Osteocyte (in vitro differentiated cells): ENCODE data around the gene UNK. TPM values are rescaled to one million over a fixed set of nuclear protein-coding genes. Genes with fewer than 3 reads are reported as not detected.

Experiments used
- DNase-seq: peaks from one replicate; pipeline ENCODE4 v3.0.0; 2021; ENCODE audit warnings: mixed read lengths; ENCODE audit not compliant: unreplicated experiment; ENCODE audit errors: extremely low spot score
- H3K27ac Mint-ChIP-seq: one replicate; pipeline ENCODE4 v1.8.0; 2021; ENCODE audit warnings: mild to moderate bottlenecking, mixed read lengths; ENCODE audit not compliant: unreplicated experiment
- H3K27me3 Mint-ChIP-seq: one replicate; pipeline ENCODE4 v1.8.0; 2021; ENCODE audit warnings: mixed read lengths; ENCODE audit not compliant: unreplicated experiment
- H3K36me3 Mint-ChIP-seq: one replicate; pipeline ENCODE4 v1.8.0; 2021; ENCODE audit warnings: mixed read lengths; ENCODE audit not compliant: unreplicated experiment
- H3K4me1 Mint-ChIP-seq: one replicate; pipeline ENCODE4 v1.8.0; 2021; ENCODE audit warnings: mixed read lengths; ENCODE audit not compliant: unreplicated experiment
- H3K4me3 Mint-ChIP-seq: one replicate; pipeline ENCODE4 v1.8.0; 2021; ENCODE audit warnings: mild to moderate bottlenecking, moderate library complexity, mixed read lengths; ENCODE audit not compliant: unreplicated experiment
- H3K9me3 Mint-ChIP-seq: one replicate; pipeline ENCODE4 v1.8.0; 2021; ENCODE audit warnings: mixed read lengths; ENCODE audit not compliant: unreplicated experiment
- total RNA-seq: library from RNA; stranded (reverse); gene quantifications from 2 replicates; pipeline ENCODE4 v1.2.1, GENCODE V29; 2021
- TF ChIP-seq, protein P1 (sequence below): fragments of 200-600 bp; sonication (generic); IDR thresholded peaks from 2 replicates; pipeline ENCODE4 v1.5.0; 2021; ENCODE audit warnings: antibody characterized with exemption, mild to moderate bottlenecking, moderate library complexity

Gene UNK
- total RNA-seq, 1 donor from 2014 or later: 38.2 TPM

GRCh38 chr17:75817571-75817970 is 33.0 kb downstream of the UNK start:
- H3K4me3 Mint-ChIP-seq: no peak overlapping the region
- peaks cover 6% of the 10 kb centered on the region for H3K4me1 Mint-ChIP-seq
- TF ChIP-seq, protein P1, sequence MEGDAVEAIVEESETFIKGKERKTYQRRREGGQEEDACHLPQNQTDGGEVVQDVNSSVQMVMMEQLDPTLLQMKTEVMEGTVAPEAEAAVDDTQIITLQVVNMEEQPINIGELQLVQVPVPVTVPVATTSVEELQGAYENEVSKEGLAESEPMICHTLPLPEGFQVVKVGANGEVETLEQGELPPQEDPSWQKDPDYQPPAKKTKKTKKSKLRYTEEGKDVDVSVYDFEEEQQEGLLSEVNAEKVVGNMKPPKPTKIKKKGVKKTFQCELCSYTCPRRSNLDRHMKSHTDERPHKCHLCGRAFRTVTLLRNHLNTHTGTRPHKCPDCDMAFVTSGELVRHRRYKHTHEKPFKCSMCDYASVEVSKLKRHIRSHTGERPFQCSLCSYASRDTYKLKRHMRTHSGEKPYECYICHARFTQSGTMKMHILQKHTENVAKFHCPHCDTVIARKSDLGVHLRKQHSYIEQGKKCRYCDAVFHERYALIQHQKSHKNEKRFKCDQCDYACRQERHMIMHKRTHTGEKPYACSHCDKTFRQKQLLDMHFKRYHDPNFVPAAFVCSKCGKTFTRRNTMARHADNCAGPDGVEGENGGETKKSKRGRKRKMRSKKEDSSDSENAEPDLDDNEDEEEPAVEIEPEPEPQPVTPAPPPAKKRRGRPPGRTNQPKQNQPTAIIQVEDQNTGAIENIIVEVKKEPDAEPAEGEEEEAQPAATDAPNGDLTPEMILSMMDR: no peak
- DNase-seq: no peak
- peaks cover 25% of the 10 kb centered on the region for H3K36me3 Mint-ChIP-seq
- no peaks in the 10 kb centered on the region for H3K27me3 Mint-ChIP-seq
- no peaks in the 10 kb centered on the region for H3K9me3 Mint-ChIP-seq
- H3K27ac Mint-ChIP-seq: no peak overlapping the region

DNA sequence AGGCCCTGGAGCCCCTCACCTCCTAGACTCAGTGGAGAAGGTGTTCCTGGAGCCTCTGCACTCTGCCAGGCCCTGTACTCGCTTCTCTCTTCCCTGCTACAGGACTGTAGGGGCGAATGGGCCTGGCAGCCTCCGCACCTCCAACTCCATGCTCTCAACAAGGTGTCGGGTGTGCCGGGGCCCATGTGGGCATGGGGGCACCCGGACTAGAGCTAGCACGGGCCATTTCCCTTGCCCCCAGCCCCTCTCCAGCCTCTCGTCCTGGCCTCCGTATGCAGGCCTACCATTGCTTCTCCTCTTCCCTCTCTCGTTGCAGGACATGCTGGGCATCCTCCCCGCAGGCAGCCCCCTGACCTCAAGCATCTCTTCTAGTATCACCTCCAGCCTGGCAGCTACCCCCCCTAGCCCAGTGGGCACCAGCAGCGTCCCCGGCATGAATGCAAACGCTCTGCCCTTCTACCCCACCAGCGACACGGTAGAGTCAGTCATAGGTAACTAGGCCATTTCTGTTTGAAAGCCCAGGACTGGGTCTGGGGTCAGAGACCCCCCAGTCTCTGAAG is 33.8 kb downstream of the UNK start:
- TF ChIP-seq, protein P1: no peak
- no peaks in the 10 kb centered on the region for H3K9me3 Mint-ChIP-seq
- no peaks in the 10 kb centered on the region for H3K27me3 Mint-ChIP-seq
- peaks cover 25% of the 10 kb centered on the region for H3K36me3 Mint-ChIP-seq
- peaks cover 6% of the 10 kb centered on the region for H3K4me1 Mint-ChIP-seq
- no peak overlapping the region for H3K27ac Mint-ChIP-seq
- H3K4me3 Mint-ChIP-seq: no peak overlapping the region
- DNase-seq: no peak

- Mint-ChIP-seq H3K9me3 (no peaks in the 10 kb centered on the region), H3K36me3 (peaks cover 23% of the 10 kb centered on the region), H3K4me3 (no peak overlapping the region), H3K27ac (no peak overlapping the region), H3K4me1 (peaks cover 7% of the 10 kb centered on the region), H3K27me3 (no peaks in the 10 kb centered on the region)
- TF ChIP-seq, protein P1: no peak
- no peak for DNase-seq
These were observed 34.5 kb downstream of the UNK start for GRCh38 chr17:75819116-75819515.

- Mint-ChIP-seq H3K4me3 (no peak overlapping the region), H3K36me3 (peaks cover 23% of the 10 kb centered on the region), H3K4me1 (peaks cover 7% of the 10 kb centered on the region), H3K27ac (no peak overlapping the region), H3K27me3 (no peaks in the 10 kb centered on the region), H3K9me3 (no peaks in the 10 kb centered on the region)
- TF ChIP-seq, protein P1: no peak
- DNase-seq: no peak
These were observed 35.1 kb downstream of the UNK start for GRCh38 chr17:75819678-75820077.

GRCh38 chr17:75820094-75821080 is 35.8 kb downstream of the UNK start:
- TF ChIP-seq, protein P1: no peak
- H3K4me3 Mint-ChIP-seq: no peak overlapping the region
- H3K4me1 Mint-ChIP-seq: peaks cover 6% of the 10 kb centered on the region
- no peak for DNase-seq
- peaks cover 24% of the 10 kb centered on the region for H3K36me3 Mint-ChIP-seq
- no peaks in the 10 kb centered on the region for H3K27me3 Mint-ChIP-seq
- no peaks in the 10 kb centered on the region for H3K9me3 Mint-ChIP-seq
- no peak overlapping the region for H3K27ac Mint-ChIP-seq
